COLO668 (cell line): ENCODE measurements around the gene BMPR2.
"Not testable (repeated sequence)": the region's sequence is repeated elsewhere in the genome, so short reads cannot be mapped to it uniquely, and the experiment has no call there.

Experiments
- DNase-seq: peaks from one replicate; lab custom pipeline; 2025; ENCODE audit not compliant: unreplicated experiment; lab: John Stamatoyannopoulos, UW

The BMPR2 gene

DNA sequence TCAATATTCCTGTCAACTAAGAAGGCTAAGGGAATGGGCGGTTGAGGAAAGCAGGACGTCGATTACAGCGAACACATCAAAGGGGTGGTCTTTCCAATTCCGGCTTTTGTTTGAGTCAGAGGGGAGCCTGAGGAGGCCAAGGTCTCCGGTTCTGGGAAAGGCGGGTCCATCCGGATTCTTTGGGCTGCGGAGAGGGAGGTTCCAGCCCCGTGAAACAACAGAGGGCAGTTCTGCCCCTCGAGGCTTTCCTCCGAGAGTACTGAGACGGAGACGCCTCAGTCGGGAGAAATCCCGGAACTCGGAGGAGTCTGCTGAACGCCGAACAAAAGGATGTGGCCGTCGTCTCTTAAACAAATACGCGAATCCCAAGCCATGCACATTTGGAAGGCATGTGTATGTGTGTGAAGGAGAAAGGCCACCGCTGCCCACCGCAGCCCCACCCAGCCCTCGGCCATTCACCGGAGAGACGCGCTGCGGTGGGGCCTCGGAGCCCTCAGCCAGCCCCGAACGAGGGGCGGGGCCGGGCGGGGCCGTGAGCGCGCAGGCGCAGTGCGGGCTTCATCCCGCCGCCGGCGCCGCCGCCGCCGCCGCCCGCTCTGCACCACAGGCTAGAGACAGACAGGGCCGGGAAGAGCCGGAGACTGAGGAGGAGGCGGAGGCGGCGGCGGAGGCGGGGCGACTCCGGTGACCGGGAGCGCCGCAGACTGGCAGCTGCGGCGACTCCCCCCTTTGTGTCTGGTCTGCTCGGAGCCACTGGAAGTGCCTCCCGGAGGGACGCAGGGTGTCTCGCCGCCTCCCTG, at the start of gene BMPR2:
BMPR2 (plus strand) TSS at position 719 of the 800 bp plus-strand sequence. CDS start 1,148 bp downstream, outside the sequence.
- DNase-seq, result peak; percentile 92

DNA sequence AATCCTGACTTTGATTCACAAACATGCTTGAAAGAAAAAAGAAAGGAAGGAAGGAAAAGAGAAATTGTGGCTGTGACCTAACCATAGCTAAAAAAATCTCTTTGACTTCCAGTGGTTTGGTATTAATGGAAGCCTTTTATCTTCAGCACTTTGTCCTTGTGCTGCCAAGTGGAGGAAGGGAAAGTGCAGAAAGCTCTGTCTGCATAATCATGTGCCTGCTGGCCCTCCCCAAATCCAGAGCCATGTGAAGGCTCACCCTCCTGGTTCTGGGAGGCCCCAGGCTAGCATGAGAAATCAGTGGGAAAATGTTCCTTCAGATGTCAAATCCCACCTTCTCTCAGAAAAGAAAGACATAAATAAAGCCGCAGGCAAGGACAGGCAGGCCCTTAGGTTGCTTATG, 48.3 kb upstream of the BMPR2 start:
- no peak for DNase-seq

DNA sequence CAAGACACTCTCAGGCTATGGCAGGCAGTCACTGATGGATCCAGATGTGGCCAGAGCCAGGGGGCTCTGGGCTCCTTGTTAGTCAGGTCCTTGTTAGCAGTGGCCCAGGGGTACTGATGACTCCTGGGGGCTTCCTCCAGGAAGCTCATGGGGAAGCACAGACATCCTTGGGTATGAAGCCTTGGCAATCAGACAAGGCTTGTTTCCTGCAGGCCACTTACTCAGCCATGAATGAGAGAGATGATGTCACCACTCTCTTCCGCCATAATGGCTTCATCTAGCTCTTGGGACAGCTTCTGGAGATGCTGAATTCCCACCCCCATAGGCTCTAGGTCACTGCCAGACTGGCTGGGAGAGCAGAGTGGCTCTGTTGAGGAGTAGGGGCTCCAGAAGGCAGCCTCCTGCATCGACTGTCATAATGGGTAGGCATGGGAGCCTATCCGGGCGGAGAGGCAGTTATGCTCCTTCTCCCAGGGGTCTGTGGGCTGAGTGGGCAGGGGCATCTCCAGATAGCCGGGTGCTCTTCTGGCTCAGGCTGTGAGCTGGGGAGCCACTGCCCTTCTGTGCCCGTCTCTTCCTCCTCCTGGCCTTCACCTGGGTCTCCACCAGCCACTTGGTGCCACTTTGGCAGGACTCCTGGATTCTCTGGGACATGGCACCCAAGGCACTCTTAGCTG, 40.2 kb upstream of the BMPR2 start:
- no peak for DNase-seq

DNA sequence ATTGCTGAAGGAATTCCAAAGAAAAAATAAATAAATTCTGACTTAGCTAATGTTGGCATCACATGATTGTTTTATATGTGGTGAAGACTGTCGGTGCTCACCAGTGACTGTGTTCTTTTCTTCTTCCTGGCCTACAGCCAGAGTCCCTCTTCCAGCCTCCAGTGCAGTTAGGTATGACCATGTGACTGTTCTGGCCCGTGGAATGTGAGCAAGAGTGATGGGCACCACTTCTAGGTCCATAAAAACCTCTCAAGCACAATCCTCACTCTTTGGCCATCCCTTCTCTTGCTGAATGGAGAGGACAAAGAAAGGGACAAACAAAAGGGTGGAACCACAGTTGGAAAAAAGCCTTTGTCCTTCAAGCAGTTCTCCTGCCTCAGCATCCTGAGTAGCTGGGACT, 39.0 kb upstream of the BMPR2 start:
- DNase-seq, result no peak

DNA sequence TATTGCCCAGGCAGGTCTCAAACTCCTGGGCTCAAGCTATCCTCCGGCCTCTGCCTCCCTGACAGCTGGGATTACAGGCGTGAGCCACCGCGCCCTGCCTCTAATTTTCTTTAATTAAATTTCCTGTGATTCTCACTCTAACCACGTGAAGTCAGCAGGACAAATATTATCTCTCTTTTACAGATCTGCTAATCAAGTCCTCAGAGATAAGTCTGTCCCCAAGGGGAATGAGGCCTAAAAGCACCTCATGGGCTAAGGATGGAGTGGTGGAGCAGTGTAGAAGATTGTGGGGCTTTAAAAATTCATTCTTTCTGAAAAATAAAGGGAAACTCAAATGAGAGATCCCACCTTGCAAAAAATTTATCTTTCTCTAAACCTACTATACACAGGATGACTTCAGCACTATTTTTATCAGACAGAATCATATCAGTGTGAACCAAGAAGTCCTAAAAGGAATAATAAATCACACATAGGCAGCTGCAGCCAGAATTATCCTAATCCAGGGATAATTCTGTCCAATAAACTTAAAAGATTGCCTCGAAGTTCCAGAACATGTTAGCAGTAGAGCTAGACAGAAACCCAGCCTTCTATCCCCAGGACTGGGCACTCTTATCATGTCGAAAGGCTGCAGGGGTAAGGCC, 38.3 kb upstream of the BMPR2 start:
- DNase-seq, result no peak

DNA sequence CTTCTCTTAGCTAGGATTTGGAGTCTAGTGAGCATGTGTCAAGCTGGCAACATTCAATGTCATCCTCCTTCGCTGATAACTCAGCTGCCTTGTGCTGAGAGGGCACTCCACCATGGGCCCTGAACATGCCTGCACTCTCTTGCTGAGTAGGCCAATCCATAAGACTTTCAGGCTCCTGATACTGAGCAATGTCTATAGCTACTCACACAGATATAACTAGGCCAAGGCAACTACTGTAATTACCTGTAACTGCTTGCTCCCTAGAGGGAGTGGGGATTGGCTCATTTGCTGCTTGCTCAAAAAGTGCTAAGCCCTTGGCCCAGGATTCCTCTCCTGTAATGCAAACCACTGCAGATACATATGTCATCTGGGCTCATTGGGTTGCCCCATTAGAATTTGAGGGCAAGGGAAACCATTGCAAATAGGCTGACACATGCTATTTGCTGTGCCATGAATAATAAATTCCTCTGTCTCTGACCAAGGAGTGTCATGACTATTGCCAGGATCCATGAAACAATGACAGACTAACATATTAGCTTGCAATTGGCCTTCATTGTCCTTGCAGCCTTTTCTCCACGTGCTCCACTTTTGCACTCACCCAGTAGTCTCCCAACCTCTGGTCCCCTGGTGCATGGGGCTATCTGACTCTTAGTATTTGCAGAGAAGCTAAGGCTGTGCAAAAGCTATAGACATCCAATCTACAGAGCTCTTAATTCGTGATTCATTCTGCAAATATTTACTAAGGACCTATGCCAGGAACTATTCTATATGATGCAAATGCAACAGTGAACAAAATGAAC, 36.9 kb upstream of the BMPR2 start:
- peak; percentile 51 for DNase-seq

DNA sequence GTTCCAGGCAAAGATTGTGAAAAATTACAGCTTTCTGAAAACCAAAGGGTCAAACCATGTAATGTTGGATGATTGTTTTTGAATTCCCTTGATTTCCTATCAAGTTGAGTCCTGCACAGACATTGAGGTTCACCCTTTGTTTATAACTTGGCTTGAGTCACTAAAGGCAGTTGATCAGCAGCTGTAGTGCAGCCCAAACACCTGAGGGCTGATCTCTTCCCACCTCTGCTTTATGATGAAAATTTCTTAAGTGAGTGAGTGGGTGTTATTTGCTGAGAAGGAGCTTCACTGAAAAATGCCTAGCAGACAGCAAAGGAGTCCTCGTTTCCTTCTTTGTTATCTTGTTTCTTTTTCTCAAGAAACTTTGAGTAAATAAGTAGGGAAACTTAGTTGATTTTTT, 31.9 kb upstream of the BMPR2 start:
- DNase-seq, result no peak

DNA sequence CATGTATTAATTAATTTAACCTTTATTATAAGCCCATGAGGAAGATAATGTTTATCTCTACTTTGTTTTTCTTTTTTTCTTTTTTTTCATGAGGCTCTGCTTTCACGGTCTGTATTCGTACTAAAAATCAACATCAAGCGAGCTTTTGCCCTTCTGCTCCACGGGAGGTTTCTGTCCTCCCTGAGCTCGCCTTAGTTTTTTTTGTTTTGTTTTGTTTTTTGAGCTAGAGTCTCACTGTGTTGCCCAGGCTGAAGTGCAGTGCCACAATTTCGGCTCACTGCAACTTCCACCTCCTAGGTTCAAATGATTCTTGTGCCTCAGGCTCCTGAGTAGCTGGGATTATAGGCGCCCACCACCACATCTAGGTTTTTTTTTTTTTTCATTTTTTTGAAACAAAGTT, 29.9 kb upstream of the BMPR2 start:
- DNase-seq, result no peak

DNA sequence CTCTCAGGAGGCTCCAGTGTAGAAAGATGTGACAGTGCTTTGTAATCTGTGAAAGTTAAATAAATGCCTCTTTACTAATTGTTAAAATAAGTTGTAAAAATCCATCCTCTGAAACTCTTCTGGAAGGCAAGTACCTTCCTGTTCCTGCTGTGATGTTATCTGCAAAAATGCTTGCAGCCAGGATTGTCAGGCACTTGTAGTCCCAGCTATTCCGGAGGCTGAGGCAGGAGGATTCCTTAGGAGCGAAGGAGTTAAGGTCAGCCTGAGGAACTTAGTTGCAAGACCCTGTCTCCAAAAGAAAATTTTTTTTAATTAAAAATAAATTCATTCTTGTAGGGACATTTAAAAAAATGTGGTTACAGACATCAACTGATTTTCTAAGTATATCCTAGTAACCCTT, 22.7 kb upstream of the BMPR2 start:
- no peak for DNase-seq

DNA sequence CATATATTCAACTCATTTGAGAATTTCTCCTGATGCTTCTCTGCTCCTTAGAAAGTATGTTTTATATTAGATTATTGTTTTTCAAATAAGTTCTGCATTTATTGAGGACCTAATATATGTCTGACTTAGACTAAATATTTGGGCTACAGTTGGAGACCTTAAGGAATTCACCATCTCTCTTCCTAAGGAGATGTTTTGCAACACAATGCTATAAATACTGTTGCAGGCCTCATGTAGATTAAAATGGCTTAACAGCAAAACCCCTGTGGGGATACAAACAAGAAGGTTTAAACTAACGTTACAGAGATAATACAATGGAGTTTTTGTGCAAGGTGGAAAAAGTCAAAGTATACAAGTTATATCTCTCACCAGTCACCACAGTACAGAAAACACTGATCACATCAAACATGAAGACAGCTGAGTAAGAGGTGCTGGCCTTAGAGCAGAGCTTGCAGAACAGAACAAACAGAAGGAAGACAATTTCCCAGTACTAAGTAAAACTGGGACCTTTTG, 20.1 kb upstream of the BMPR2 start:
- no peak for DNase-seq

DNA sequence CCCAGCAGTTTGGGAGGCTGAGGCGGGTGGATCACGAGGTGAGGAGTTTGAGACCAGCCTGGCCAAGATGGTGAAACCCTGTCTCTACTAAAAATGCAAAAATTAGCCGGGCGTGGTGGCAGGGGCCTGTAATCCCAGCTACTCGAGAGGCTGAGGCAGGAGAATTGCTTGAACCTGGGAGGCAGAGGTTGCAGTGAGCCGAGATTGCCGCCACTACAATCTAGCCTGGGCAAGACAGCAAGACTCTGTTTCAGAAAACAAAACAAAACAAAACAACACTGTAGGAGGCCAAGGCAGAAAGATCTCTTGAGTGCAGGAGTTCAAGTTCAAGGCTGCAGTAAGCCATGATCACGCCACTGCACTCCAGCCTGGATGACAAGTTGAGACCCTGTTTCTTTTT, 17.2 kb upstream of the BMPR2 start:
- DNase-seq, result not testable (repeated sequence)

DNA sequence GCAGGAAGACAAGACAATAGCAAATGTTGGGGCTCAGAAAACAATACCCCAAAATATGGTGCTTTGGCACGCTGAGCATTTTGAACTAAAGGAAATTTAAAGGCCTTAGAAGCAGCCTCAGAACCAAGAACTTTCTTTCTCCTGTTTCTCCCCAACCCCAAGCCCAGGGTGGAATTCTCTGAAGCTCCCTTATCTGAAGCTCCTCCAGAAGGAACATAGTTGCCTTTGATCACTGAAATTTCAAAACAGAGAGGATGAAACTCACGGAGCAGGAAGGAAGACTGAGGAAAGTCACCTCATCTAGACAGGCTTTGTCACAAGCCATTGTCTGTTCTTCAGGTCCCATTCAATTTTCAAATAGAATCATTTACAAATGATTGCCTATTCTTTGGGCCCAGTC, 15.5 kb upstream of the BMPR2 start:
- no peak for DNase-seq

DNA sequence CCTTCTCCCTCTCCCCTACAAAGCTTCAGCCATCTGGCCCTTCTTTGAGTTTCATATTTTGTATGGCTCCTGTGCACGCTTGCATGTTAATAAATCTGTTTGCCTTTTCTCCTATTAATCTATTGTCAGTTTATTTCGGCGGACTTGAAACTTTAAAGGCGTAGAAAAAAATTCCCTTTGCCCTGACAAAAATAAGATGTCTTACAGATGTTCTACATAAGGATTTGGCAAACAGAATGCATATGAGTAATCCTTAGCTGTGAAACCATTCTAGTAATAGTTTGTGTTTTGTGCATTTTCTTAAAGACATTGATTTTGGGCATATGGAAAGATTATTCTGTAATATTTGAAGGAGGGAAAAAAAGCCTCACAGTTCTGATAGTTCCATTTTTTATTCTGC, 15.0 kb upstream of the BMPR2 start:
- no peak for DNase-seq

DNA sequence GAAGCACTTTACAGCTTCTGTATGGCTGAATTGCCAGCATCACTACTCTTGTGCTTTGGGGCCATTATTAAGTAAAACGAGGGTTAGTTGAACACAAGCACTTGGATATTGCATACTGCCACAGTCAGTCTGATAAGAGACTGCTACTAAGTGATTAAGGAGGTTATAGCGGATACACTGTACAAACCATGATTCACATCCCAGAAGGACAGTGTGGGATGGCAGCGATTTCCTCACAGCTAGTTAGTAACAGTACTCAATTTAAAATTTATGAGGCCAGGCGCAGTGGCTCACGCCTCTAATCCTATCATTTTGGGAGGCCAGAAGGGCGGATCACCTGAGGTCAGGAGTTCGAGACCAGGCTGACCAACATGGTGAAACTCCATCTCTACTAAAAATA, 2.6 kb upstream of the BMPR2 start:
- no peak for DNase-seq

DNA sequence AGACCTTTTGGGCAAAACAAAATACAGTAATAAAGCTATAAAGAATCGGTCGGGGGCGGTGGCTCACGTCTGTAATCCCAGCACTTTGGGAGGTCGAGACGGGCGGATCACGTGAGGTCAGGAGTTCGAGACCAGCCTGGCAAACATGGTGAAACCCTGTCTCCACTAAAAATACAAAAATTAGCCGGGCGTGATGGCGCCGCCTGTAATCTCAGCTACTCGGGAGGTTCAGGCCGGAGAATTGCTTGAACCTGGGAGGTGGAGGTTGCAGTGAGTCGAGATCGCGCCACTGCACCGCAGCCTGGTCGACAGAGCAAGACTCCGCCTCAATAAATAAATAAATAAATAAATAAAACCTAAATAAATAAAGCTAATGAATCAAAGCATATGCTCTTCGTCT, 1.7 kb upstream of the BMPR2 start:
- not testable (repeated sequence) for DNase-seq

DNA sequence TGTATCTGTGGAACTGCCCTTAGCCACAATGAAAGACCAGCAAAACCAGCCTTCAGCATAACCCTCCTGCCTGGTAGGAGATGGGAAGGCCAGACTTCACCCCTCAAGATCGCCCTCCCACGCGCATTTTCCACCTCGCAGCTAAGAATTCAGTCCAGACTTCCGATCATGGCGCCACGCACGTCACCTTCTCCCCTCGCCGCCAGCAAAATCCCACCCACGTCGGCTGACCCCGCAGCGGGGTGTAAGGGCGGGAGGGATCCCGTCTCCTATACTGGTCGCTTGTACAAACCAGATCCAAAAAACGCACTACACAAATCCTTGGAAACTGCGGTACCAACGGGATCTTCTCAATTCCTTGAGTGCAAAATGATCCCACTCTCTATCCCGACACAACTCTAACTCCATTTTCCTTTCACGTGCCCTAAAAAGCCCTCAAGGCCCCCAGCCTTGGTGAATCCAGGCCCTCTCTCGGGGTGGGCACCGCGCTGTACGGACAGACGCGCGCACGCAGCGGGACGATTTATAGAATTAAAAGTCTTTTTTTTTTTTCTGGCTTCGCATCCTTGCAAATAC, 1.0 kb upstream of the BMPR2 start:
- DNase-seq, result peak; percentile 41

DNA sequence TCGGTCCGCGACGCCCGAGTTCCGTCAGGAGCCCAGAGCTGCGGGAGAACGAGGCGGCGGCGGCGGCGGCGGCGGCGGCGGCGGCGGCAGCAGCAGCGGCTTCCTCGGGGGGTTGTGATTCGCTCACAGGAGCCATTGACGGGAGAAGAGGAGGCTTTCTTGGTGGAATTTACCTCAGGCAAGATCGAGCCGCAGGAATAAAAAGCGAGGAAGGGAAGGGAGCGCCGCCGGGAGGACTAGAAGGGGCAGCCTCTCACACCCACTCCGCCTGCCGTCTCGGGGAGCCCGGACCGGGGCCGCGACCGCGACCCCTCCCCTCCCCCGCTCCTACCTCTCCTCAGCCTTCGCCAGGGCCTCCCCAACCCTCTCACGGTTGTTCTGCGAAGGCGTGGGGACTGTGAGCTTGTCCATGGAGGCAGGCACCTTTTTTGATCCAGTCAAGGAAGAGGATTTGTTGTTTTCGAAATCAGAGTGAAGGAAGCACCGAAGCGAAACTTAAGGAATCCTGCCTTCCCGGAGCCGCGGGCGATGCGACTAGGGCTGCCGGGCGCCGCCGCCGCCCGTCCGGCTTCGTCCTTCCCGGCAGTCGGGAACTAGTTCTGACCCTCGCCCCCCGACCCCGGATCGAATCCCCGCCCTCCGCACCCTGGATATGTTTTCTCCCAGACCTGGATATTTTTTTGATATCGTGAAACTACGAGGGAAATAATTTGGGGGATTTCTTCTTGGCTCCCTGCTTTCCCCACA, 506 bp downstream of the BMPR2 start:
- DNase-seq, result peak; percentile 69

DNA sequence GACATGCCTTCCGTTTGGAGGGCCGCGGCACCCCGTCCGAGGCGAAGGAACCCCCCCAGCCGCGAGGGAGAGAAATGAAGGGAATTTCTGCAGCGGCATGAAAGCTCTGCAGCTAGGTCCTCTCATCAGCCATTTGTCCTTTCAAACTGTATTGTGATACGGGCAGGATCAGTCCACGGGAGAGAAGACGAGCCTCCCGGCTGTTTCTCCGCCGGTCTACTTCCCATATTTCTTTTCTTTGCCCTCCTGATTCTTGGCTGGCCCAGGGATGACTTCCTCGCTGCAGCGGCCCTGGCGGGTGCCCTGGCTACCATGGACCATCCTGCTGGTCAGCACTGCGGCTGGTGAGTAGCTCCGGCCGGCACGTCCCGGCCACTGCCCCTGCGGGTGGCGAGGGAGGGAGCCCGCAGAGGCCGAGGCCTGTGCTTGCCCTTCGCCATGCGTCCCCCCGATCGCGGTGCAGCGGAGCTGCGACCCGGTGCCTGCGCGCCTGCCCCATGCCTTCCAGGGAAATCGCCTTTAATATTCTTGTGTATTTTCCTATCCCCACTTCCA, 1.2 kb downstream of the BMPR2 start:
- peak; percentile 50 for DNase-seq

DNA sequence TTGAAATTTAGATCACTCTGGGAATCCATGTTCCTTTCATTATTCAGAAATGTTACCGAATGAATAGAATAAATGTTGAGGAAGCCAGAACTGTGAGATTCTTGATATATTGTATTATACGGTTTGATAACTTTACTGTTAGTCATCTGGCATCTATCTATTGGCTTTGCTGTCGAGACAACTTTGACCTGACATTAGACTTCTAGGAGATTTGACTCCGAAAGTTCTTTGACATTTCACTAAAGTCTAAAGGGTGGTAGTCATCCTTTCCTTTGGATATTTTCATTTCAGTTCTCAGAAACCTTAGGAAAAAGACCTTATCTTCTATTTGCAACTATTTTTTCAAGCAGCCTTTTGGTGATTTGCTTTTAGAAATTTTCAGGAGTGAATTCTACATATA, 1.9 kb downstream of the BMPR2 start:
- DNase-seq, result no peak
